Panc1 (cell line): ENCODE results near the gene MYT1.

Source experiments
- CTCF ChIP-seq: fragments of 450-650 bp; IDR thresholded peaks from 2 replicates; pipeline ENCODE4 v1.5.1; 2017; ENCODE audit warnings: mild to moderate bottlenecking
- REST ChIP-seq, 2 experiments: IDR thresholded peaks; 2 replicates each; pipeline ENCODE4 v1.6.1; 2011 to 2012; ENCODE audit warnings: low read depth in 2 of 2, control low read depth in 1 of 2, low read length in 1 of 2, mild to moderate bottlenecking in 1 of 2, moderate library complexity in 1 of 2; ENCODE audit not compliant: insufficient read depth in 1 of 2

- no peak for TF ChIP-seq CTCF
- no peak for TF ChIP-seq REST (IDR thresholded peaks at IDR 0.05; ENCODE audit: insufficient read depth in 1 of 2, low read depth in 2 of 2, low read length in 1 of 2)
These were observed 78.7 kb downstream of the MYT1 start for GRCh38 chr20:64242797-64243475.
